Muscle of back (tissue), 11 donors: ENCODE results near the gene TSNAXIP1. TPM values are rescaled to one million over a fixed set of nuclear protein-coding genes. Genes with fewer than 3 reads are reported as not detected.
"Not testable (repeated sequence)": the region's sequence is repeated elsewhere in the genome, so short reads cannot be mapped to it uniquely, and the experiment has no call there.

Experiments used
- DNase-seq, 3 donors: peaks; one replicate each; pipeline versions ENCODE4 v3.0.0 to v3.0.0-alpha.2; 2013
- polyA plus RNA-seq, 10 donors: library from polyadenylated mRNA; unstranded; fragments of 120-200 nt; gene quantifications; one replicate each; pipeline ENCODE4 v1.2.1, GENCODE V29; 2013; ENCODE audit not compliant: insufficient read length in 10 of 10

Gene TSNAXIP1
- polyA plus RNA-seq, 10 donors, result 1.1 to 3.5 (median 1.6) TPM

- DNase-seq, result peak; percentile 92 to 98 (median 96)
Observed at GRCh38 chr16:67833415-67834241, 26.9 kb downstream of the TSNAXIP1 start.

DNA sequence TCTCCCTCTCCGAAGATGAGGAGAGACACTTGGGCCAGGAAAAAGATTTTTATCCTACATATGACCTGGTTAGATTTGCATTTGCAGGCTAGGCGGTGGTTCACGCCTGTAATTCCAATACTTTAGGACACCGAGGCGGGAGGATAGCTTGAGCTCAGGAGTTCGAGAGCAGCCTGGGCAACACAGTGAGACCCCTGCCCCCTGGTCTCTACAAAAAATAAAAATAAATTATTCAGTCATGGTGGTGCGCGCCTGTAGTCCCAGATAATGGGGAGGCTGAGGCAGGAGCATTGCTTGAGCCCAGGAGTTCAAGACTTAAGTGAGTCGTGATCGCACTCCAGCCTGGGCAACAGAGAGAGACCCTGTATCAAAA is 27.5 kb downstream of the TSNAXIP1 start:
- no peak for DNase-seq

DNA sequence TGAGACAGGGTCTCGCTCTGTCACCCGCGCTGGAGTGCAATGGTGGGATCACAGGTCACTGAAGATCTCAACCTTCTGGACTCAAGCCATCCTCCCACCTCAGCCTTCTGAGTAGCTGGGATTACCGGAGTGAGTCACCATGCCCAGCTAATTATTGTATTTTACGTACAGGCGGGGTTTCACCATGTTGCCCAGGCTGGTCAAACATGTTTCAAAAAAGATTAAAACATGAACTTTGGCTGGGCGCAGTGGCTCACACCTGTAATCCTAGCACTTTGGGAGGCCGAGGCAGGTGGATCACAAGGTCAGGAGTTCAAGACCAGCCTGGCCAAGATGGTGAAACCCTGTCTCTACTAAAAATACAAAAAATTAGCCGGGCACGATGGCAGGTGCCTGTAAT is 30.5 kb downstream of the TSNAXIP1 start:
- not testable (repeated sequence) for DNase-seq

DNA sequence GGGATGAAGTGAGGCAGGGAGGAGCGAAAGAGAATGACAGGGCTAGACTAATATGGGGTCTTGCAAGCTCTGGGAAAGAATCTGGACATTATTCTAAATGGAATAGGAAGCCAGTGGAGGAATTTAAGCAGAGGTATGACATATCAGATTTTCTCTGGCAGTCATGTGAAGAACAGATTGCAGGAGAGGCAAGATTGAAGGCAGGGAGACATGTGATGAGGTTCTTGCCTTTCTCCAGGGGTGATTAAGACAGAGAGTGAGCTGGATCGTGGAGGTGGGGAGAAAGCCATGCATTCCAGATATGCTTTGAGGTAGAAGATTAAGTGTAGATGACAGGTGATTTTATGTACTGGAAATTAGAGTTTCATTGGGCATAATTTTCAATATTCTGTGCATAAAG is 31.1 kb downstream of the TSNAXIP1 start:
- no peak for DNase-seq

GRCh38 chr16:67841198-67841815 is 34.6 kb downstream of the TSNAXIP1 start:
- DNase-seq, result no peak

GRCh38 chr16:67841816-67842508 is 35.3 kb downstream of the TSNAXIP1 start, which contains the start of gene THAP11:
Gene THAP11, plus strand, starts transcription at chr16:67842320. Its CDS starts 235 bp downstream, at chr16:67842555.
- peak; percentile 96 to 99 (median 98) for DNase-seq

DNA sequence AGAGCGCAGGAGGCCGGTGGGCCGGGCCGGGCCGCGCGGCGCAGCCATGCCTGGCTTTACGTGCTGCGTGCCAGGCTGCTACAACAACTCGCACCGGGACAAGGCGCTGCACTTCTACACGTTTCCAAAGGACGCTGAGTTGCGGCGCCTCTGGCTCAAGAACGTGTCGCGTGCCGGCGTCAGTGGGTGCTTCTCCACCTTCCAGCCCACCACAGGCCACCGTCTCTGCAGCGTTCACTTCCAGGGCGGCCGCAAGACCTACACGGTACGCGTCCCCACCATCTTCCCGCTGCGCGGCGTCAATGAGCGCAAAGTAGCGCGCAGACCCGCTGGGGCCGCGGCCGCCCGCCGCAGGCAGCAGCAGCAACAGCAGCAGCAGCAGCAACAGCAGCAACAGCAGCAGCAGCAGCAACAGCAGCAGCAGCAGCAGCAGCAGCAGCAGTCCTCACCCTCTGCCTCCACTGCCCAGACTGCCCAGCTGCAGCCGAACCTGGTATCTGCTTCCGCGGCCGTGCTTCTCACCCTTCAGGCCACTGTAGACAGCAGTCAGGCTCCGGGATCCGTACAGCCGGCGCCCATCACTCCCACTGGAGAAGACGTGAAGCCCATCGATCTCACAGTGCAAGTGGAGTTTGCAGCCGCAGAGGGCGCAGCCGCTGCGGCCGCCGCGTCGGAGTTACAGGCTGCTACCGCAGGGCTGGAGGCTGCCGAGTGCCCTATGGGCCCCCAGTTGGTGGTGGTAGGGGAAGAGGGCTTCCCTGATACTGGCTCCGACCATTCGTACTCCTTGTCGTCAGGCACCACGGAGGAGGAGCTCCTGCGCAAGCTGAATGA is 36.0 kb downstream of the TSNAXIP1 start:
- DNase-seq, result peak in 2 of 3 donors; percentile 65 to 92

DNA sequence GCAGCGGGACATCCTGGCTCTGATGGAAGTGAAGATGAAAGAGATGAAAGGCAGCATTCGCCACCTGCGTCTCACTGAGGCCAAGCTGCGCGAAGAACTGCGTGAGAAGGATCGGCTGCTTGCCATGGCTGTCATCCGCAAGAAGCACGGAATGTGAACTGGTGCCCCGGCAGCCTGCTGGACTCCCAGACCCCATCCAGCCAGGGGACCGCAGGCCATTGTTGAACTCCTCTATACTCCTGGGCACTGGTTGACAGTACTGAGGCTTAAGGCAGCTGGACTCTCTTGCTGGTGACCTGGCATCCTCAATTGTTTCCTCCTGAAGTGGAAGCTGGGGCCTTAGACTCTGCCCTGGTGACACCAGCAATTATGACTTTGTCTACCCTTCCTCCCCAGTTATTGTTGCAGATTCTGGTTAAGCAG is 36.7 kb downstream of the TSNAXIP1 start:
- no peak for DNase-seq

DNA sequence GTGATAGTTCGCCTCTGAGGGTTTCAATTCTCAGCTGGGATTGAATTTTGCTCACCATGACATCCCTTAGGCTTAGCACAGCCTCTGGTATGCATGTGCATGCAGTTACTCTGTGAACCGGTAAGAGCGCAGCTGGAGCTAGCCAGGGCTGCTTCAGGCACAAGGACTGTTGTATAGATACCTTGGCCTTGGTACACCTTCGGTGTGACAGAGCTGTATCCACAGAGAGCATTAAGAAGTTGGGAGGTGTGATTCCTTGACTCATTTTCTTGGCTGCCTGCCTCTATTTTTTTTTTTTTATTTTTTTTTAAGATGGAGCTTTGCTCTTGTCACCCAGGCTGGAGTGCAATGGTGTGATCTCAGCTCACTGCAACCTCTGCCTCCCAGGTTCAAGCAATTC is 37.8 kb downstream of the TSNAXIP1 start:
- DNase-seq, result no peak

DNA sequence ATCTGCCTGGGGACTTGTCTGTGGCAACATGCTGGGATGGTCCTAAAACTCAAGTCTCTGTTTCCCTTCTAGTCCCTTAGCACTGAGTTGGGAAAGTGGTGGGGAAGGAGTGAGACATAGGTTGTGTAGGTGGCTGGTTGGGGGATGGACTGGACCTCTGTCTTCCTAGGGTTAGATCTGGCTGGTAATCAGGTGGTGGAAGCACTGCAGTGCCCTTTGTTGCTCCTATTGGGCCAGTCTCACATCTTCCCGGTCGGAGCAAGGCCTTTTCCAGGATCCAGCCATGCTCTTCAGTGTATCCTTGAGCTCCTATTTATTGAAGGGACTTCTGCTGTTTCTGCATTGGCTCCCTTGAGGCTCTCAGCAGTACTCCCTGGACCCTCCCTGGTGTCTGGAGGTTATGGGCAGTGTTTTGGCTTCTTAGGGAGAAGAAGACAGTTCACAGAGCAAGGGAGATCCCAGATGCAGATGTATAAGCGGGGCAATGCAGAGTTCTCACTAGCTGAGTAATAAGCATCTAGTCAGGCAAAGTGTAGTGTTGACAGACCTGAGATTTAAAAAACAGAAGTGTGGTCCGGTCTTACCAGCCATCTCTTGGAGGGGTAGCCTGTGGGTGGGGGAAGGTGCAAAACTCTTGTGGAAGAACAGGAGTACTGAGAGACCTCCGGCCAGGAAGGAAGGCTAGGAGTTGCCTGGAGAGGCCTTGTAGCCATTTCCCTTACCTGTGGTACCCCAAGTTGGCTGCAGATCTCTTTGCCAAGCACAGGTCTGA is 38.8 kb downstream of the TSNAXIP1 start:
- no peak for DNase-seq

DNA sequence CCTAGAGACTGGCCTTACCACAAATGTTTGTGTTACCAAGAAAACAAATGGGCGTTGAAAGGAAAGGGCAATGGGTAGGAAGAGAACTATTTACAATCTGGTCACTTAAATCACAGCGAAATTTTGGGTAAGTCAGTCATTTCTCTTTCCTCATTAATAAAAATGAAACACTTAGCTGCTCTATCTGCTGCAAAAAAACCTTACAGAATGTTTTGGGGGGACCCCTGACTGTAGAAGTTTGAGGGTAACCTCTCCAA is 39.3 kb downstream of the TSNAXIP1 start:
- no peak for DNase-seq

DNA sequence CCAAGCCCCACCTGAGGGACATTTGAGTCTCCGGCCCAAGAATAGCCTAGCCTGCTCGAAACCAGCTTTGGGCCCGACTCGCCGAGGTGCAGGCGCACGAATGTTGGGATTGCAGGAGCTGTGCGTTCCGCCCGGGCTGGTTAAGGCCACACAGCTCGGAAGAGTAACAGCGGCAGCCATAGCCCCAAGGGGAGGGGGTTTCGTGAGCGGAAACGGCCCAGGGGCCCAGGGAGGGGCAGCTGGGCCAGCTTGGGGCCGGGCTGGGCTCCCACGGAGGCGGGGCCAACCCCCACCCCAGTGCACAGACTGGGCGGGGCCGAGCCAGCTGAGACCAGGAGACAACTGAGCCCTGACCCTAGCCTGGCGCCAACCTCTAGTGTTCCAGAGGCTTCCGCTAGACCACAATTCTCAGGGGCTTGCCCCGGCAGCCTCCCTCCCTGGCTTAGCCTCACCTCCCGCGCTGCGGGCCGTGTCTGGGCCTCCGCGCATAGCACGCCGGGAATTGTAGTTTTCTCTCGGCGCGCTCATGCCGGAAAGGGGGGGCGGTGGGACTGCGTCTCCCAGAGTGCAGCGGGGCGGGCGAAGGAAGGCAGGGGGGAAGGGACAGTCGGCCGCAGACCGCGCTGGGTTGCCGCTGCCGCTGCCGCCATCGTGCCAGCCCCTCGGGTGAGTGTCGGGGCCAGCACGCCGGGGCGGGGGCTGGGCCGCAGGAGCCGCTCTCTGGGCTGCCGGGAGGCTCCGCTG is 39.8 kb downstream of the TSNAXIP1 start, which contains the start of gene NUTF2:
NUTF2 (plus strand) TSS at position 614 of the 744 bp plus-strand sequence. CDS start 18,198 bp downstream, outside the sequence.
- peak; percentile 97 to 99 (median 97) for DNase-seq

DNA sequence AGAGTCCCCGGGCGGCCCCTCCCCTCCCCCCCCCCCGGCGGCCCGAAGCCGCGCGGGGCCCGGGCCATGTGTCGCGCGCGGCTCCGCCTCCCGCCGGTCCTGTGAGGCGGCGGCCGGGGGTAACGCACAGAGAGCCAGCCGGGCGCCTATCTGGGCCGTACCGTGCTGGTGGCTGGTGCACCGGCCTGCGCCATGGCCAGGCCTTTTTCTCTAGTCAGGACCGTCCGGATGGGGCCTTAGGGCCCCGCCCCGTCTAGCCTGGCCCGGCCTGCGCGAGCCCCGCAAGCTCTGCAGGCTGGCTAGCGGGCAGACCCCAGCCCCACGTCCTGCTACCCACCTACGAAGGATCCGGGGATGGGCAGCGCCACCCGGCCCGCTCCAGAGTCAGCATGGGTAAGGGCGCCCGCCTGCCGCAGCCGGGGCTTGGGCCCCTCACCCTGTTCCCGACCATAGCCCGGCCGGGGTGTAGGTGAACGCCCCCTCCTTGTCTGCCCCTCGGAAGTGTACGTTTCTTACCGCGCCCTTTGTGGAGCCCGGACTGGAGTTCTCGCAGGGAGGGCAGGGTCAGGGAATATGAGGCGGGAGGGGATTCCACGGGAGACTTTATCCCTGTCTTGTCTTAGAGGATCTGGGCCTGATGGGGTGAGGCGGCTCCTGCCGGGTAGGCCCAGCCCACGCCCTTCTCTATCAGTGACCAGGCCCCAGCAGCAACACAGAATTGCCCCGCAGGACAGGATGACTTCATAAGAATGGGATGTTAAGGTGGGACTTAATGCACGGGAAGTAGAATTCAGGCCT is 40.6 kb downstream of the TSNAXIP1 start, which contains the start of gene CENPT:
CENPT (minus strand) TSS at position 630 of the 798 bp plus-strand sequence. CDS start 13,834 bp downstream, outside the sequence.
- DNase-seq, result no peak

GRCh38 chr16:67848118-67848517 is 41.4 kb downstream of the TSNAXIP1 start:
- DNase-seq, result no peak

DNA sequence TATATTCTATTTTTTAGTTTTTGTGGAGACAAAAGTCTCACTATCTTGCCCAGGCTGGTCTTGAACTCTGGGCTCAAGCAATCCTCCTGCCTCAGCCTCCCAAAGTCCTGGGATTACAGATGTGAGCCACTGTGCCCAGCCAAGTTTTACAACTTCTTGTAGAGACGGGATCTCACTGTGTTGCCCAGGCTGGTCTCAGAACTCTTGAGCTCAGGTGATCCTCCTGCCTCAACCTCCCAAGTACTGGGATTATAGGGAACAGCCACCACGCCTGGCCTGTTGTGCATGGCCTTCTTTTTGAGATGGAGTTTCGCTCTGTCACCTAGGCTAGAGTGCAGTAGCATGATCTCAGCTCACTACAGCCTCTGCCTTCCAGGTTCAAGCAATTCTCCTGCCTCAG is 47.0 kb downstream of the TSNAXIP1 start:
- DNase-seq, result no peak

- DNase-seq, result no peak
Observed at GRCh38 chr16:67855789-67856188, 49.1 kb downstream of the TSNAXIP1 start.

DNA sequence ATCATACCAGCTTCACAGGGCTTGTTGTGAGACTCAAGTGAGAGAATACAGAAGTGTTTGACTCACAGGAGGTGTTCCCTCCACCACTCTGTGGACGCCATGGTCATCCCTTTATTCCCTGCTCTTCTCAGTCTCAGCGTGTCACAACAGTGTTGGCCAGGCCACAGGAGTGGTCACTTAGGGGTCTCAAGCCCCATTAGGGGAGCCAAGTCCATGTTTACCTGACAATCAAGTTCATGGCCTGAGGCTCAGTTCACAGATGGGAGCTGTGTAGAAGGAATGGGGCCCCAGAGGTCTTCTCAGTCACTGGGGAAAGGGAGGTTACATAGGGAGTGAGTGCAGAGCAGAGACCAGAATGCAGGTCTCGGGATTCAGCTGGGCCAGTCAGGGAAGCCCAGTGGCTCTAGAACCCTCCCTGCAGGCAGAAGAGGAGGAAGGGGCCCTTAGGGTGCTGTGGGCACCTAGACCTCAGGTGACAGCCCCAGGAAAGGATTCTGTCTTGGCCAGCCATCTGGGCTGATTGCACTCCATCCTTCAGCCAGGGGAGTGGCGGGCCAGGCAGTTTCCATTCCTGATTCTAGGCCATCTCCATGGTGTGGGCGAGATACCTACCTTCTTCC is 50.3 kb downstream of the TSNAXIP1 start:
- DNase-seq, result no peak

DNA sequence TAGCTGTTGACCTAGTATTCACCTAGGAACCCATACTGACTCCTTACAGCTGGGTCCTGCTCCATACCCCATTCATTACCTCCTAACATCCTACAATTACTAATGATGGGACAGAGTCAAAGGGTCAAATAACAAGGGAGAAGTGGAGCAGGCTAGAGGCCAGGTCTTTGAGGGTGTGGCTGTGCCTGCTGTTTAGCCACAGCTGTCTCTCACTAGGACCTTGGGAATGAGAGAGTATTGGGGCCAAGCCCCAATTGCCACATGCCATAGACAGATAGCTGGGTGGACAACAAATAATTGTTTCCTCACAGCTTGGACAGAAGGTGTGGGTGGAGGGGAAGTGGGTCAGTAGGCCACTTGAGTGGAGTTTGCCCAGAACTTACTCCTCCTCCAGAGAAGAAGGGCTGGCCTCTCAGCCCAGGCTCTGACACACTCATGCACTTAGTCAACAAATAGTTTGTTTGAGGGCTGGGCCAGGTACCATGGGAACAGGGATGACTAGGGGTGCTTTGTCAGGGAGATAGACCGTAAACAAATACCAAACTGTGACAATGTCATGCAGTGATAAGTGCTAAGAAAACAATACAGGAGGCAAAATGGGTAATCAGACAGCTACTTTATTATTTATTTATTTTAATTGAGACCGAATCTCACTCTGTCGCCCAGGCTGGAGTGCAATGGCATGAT is 51.0 kb downstream of the TSNAXIP1 start:
- DNase-seq, result peak; percentile 47 to 65 (median 62)
